Rectal smooth muscle tissue (tissue), 1 donor: Measurements from ENCODE around the gene HCN2.
A peak's percentile ranks its signal among the peaks of the same experiment; 100 is the strongest.

ENCODE experiments used
- H3K27ac ChIP-seq: one replicate; pipeline ENCODE4 v1.7.0; 2013; ENCODE audit warnings: low read depth, low read length, inconsistent platforms
- H3K27me3 ChIP-seq: one replicate; pipeline ENCODE4 v1.7.0; 2013; ENCODE audit warnings: low read length; ENCODE audit not compliant: control insufficient read depth, insufficient read depth
- H3K36me3 ChIP-seq: one replicate; pipeline ENCODE4 v1.7.0; 2013; ENCODE audit warnings: low read length; ENCODE audit not compliant: control insufficient read depth, insufficient read depth
- H3K4me1 ChIP-seq: one replicate; pipeline ENCODE4 v1.7.0; 2013; ENCODE audit warnings: low read length; ENCODE audit not compliant: control insufficient read depth, insufficient read depth
- H3K4me3 ChIP-seq: one replicate; pipeline ENCODE4 v1.7.0; 2013; ENCODE audit warnings: low read length
- H3K9ac ChIP-seq: one replicate; pipeline ENCODE4 v1.7.0; 2013; ENCODE audit warnings: low read length

The HCN2 gene

GRCh38 chr19:638906-639252 is 49.2 kb downstream of the HCN2 start:
- no peaks in the 10 kb centered on the region for H3K27me3 ChIP-seq
- H3K4me3 ChIP-seq: peak overlapping the region; percentile 66
- H3K9ac ChIP-seq: no peak overlapping the region
- no peak overlapping the region for H3K27ac ChIP-seq
- peaks cover 10% of the 10 kb centered on the region for H3K4me1 ChIP-seq
- no peaks in the 10 kb centered on the region for H3K36me3 ChIP-seq

- no peak within 1 kb of the TSS for H3K27ac ChIP-seq
- H3K27me3 ChIP-seq: no peaks in the 10 kb centered on the region
- peak within 1 kb of the TSS; percentile 40 for H3K9ac ChIP-seq
- peaks cover 4% of the 10 kb centered on the region for H3K4me1 ChIP-seq
- peak within 1 kb of the TSS; percentile 66 for H3K4me3 ChIP-seq
- no peaks in the 10 kb centered on the region for H3K36me3 ChIP-seq
Observed at GRCh38 chr19:639253-640160, 49.8 kb downstream of the HCN2 start, which contains the start of gene FGF22. Gene FGF22 (plus strand): TSS chr19:639879. CDS start chr19:639926, 47 bp downstream.

- Histone ChIP-seq H3K27ac (no peak overlapping the region), H3K4me1 (peaks cover 4% of the 10 kb centered on the region), H3K27me3 (no peaks in the 10 kb centered on the region), H3K36me3 (no peaks in the 10 kb centered on the region), H3K9ac (no peak overlapping the region), H3K4me3 (peak overlapping the region; percentile 27)
Observed at GRCh38 chr19:640161-640558, 50.5 kb downstream of the HCN2 start.

GRCh38 chr19:640606-641189 is 51.0 kb downstream of the HCN2 start:
- Histone ChIP-seq H3K4me3 (no peak overlapping the region), H3K27me3 (no peaks in the 10 kb centered on the region)

GRCh38 chr19:641702-642101 is 52.0 kb downstream of the HCN2 start:
- H3K36me3 ChIP-seq: peaks cover under 1% of the 10 kb centered on the region
- no peak overlapping the region for H3K9ac ChIP-seq
- H3K4me3 ChIP-seq: no peak overlapping the region
- H3K27me3 ChIP-seq: no peaks in the 10 kb centered on the region
- peaks cover 4% of the 10 kb centered on the region for H3K4me1 ChIP-seq
- H3K27ac ChIP-seq: no peak overlapping the region

More at GRCh38 chr19:640606-641189, 51.0 kb downstream of the HCN2 start:
- no peaks in the 10 kb centered on the region for H3K36me3 ChIP-seq
- H3K27ac ChIP-seq: no peak overlapping the region
- H3K9ac ChIP-seq: no peak overlapping the region
- H3K4me1 ChIP-seq: peaks cover 4% of the 10 kb centered on the region

GRCh38 chr19:642767-643727 is 53.4 kb downstream of the HCN2 start:
- no peak overlapping the region for H3K27ac ChIP-seq
- peaks cover 7% of the 10 kb centered on the region for H3K36me3 ChIP-seq
- H3K4me3 ChIP-seq: no peak overlapping the region
- peaks cover 4% of the 10 kb centered on the region for H3K4me1 ChIP-seq
- H3K27me3 ChIP-seq: no peaks in the 10 kb centered on the region
- H3K9ac ChIP-seq: no peak overlapping the region

GRCh38 chr19:643736-644135 is 54.1 kb downstream of the HCN2 start:
- Histone ChIP-seq H3K27ac (no peak overlapping the region), H3K36me3 (peaks cover 10% of the 10 kb centered on the region), H3K4me1 (peaks cover 4% of the 10 kb centered on the region), H3K27me3 (no peaks in the 10 kb centered on the region), H3K9ac (no peak overlapping the region), H3K4me3 (no peak overlapping the region)

GRCh38 chr19:644363-644762 is 54.7 kb downstream of the HCN2 start:
- Histone ChIP-seq H3K27me3 (no peaks in the 10 kb centered on the region), H3K4me3 (no peak overlapping the region), H3K4me1 (peaks cover under 1% of the 10 kb centered on the region), H3K27ac (no peak overlapping the region), H3K9ac (no peak overlapping the region), H3K36me3 (peaks cover 12% of the 10 kb centered on the region)

GRCh38 chr19:644789-645188 is 55.1 kb downstream of the HCN2 start:
- no peak overlapping the region for H3K9ac ChIP-seq
- no peaks in the 10 kb centered on the region for H3K27me3 ChIP-seq
- H3K4me3 ChIP-seq: no peak overlapping the region
- peaks cover 13% of the 10 kb centered on the region for H3K36me3 ChIP-seq
- H3K4me1 ChIP-seq: no peaks in the 10 kb centered on the region
- H3K27ac ChIP-seq: no peak overlapping the region

GRCh38 chr19:645912-646778 is 56.5 kb downstream of the HCN2 start:
- H3K36me3 ChIP-seq: peaks cover 16% of the 10 kb centered on the region

GRCh38 chr19:646779-647565 is 57.3 kb downstream of the HCN2 start:
- H3K27me3 ChIP-seq: no peaks in the 10 kb centered on the region
- no peak overlapping the region for H3K9ac ChIP-seq
- H3K27ac ChIP-seq: no peak overlapping the region
- peaks cover 19% of the 10 kb centered on the region for H3K36me3 ChIP-seq
- H3K4me1 ChIP-seq: no peaks in the 10 kb centered on the region
- no peak overlapping the region for H3K4me3 ChIP-seq

More at GRCh38 chr19:645912-646778, 56.5 kb downstream of the HCN2 start:
- no peaks in the 10 kb centered on the region for H3K4me1 ChIP-seq
- H3K9ac ChIP-seq: no peak overlapping the region
- no peak overlapping the region for H3K4me3 ChIP-seq
- no peaks in the 10 kb centered on the region for H3K27me3 ChIP-seq
- H3K27ac ChIP-seq: no peak overlapping the region
